ENCODE measurements around the gene NYAP1.

The NYAP1 gene

GRCh38 chr7:100486753-100487446, 3.2 kb downstream of the NYAP1 start:
- TF ChIP-seq CTCF (conservative IDR thresholded peaks at IDR 0.05; ENCODE audit: low read length) = no peak
- TF ChIP-seq EZH2phosphoT487 (IDR thresholded peaks at IDR 0.05; ENCODE audit: borderline replicate concordance) = no peak
- H3K4me3 ChIP-seq (ENCODE audit: low read length, poor library complexity, severe bottlenecking) = no peak overlapping the region
- no peaks in the 10 kb centered on the region for H3K9me3 ChIP-seq (ENCODE audit: insufficient read depth, low read depth, low read length)
- H3K4me2 ChIP-seq (ENCODE audit: low read depth, low read length, poor library complexity, severe bottlenecking) = no peak overlapping the region
- H4K20me1 ChIP-seq (ENCODE audit: insufficient read depth, low read length, poor library complexity, severe bottlenecking) = no peaks in the 10 kb centered on the region
- no peaks in the 10 kb centered on the region for H3K27me3 ChIP-seq (ENCODE audit: insufficient read depth, low read length, poor library complexity, severe bottlenecking)
- no peaks in the 10 kb centered on the region for H3K36me3 ChIP-seq (ENCODE audit: insufficient read depth, low read length)
- H2AFZ ChIP-seq (ENCODE audit: low read length) = no peak overlapping the region
- no peaks in the 10 kb centered on the region for H3K9me2 ChIP-seq (replicated peaks; ENCODE audit: low read depth, low read length)
- H3K79me2 ChIP-seq (ENCODE audit: insufficient read depth, low read length) = no peaks in the 10 kb centered on the region
- no peak overlapping the region for H3K9ac ChIP-seq (ENCODE audit: low read depth, low read length, poor library complexity, severe bottlenecking)
- H3K4me1 ChIP-seq (ENCODE audit: insufficient read depth, low read length, poor library complexity, severe bottlenecking) = peaks cover 4% of the 10 kb centered on the region
- peaks cover 3% of the 10 kb centered on the region; the same call in 1 of the 2 replicates for H3F3A ChIP-seq (ENCODE audit: low read depth)

GRCh38 chr7:100488333-100489095, 4.8 kb downstream of the NYAP1 start:
- no peaks in the 10 kb centered on the region for H3K4me1 ChIP-seq (ENCODE audit: insufficient read depth, low read length, poor library complexity, severe bottlenecking)
- no peaks in the 10 kb centered on the region for H3K27me3 ChIP-seq (ENCODE audit: insufficient read depth, low read length, poor library complexity, severe bottlenecking)
- H3F3A ChIP-seq (ENCODE audit: low read depth) = peaks cover 3% of the 10 kb centered on the region; the same call in 1 of the 2 replicates
- TF ChIP-seq EZH2phosphoT487 (IDR thresholded peaks at IDR 0.05; ENCODE audit: borderline replicate concordance) (no peak), CTCF (conservative IDR thresholded peaks at IDR 0.05; ENCODE audit: low read length) (no peak)
- no peak overlapping the region for H2AFZ ChIP-seq (ENCODE audit: low read length)
- no peak overlapping the region for H3K4me2 ChIP-seq (ENCODE audit: low read depth, low read length, poor library complexity, severe bottlenecking)
- no peak overlapping the region for H3K4me3 ChIP-seq (ENCODE audit: low read length, poor library complexity, severe bottlenecking)
- H3K9me3 ChIP-seq (ENCODE audit: insufficient read depth, low read depth, low read length) = no peaks in the 10 kb centered on the region
- no peak overlapping the region for H3K9ac ChIP-seq (ENCODE audit: low read depth, low read length, poor library complexity, severe bottlenecking)
- H3K36me3 ChIP-seq (ENCODE audit: insufficient read depth, low read length) = no peaks in the 10 kb centered on the region
- H4K20me1 ChIP-seq (ENCODE audit: insufficient read depth, low read length, poor library complexity, severe bottlenecking) = no peaks in the 10 kb centered on the region
- H3K9me2 ChIP-seq (replicated peaks; ENCODE audit: low read depth, low read length) = no peaks in the 10 kb centered on the region
- no peaks in the 10 kb centered on the region for H3K79me2 ChIP-seq (ENCODE audit: insufficient read depth, low read length)

- Histone ChIP-seq H3K79me2 (ENCODE audit: insufficient read depth, low read length) (no peaks in the 10 kb centered on the region), H3K4me2 (ENCODE audit: low read depth, low read length, poor library complexity, severe bottlenecking) (no peak overlapping the region), H3K27me3 (ENCODE audit: insufficient read depth, low read length, poor library complexity, severe bottlenecking) (no peaks in the 10 kb centered on the region), H3K9ac (ENCODE audit: low read depth, low read length, poor library complexity, severe bottlenecking) (no peak overlapping the region), H3K36me3 (ENCODE audit: insufficient read depth, low read length) (no peaks in the 10 kb centered on the region), H3K4me3 (ENCODE audit: low read length, poor library complexity, severe bottlenecking) (no peak overlapping the region), H3F3A (ENCODE audit: low read depth) (peaks cover 3% of the 10 kb centered on the region; the same call in 1 of the 2 replicates), H3K9me2 (replicated peaks; ENCODE audit: low read depth, low read length) (no peaks in the 10 kb centered on the region), H3K4me1 (ENCODE audit: insufficient read depth, low read length, poor library complexity, severe bottlenecking) (no peaks in the 10 kb centered on the region), H3K9me3 (ENCODE audit: insufficient read depth, low read depth, low read length) (no peaks in the 10 kb centered on the region), H4K20me1 (ENCODE audit: insufficient read depth, low read length, poor library complexity, severe bottlenecking) (no peaks in the 10 kb centered on the region), H2AFZ (ENCODE audit: low read length) (no peak overlapping the region)
- TF ChIP-seq EZH2phosphoT487 (IDR thresholded peaks at IDR 0.05; ENCODE audit: borderline replicate concordance) = no peak
- no peak for TF ChIP-seq CTCF (conservative IDR thresholded peaks at IDR 0.05; ENCODE audit: low read length)
Measured at GRCh38 chr7:100489121-100489520, 5.4 kb downstream of the NYAP1 start.

Measured in Loucy (cell line).